SK-N-SH treated with all-trans-retinoic acid at 6 μM for 48 hours (cell line): ENCODE results near the gene GCHFR.

ENCODE experiments used
- ATAC-seq: fragments of 200-7000 bp; cut with Tn5 transposase; 3 replicates; pipeline ENCODE4 v1.9.1; 2020; ENCODE audit warnings: mild to moderate bottlenecking, moderate library complexity
- ARNTL ChIP-seq: fragments of 450-650 bp; formaldehyde crosslinking; IDR thresholded peaks from 2 replicates; pipeline ENCODE4 v1.5.0; 2020; ENCODE audit warnings: low read depth, mild to moderate bottlenecking, moderate library complexity, borderline replicate concordance
- BACH2 ChIP-seq: fragments of 250-450 bp; sonication (Bioruptor Pico); IDR thresholded peaks from 2 replicates; pipeline ENCODE4 v1.9.0; 2021; ENCODE audit warnings: mild to moderate bottlenecking, borderline replicate concordance
- CSDC2 ChIP-seq: fragments of 250-450 bp; sonication (Bioruptor Pico); IDR thresholded peaks from 2 replicates; pipeline ENCODE4 v1.5.0; 2020; ENCODE audit warnings: mild to moderate bottlenecking, moderate library complexity
- ESRRG ChIP-seq: fragments of 250-450 bp; sonication (Bioruptor Pico); IDR thresholded peaks from 2 replicates; pipeline ENCODE4 v1.6.1; 2021; ENCODE audit warnings: mild to moderate bottlenecking
- GLIS3 ChIP-seq: fragments of 250-450 bp; sonication (Bioruptor Pico); IDR thresholded peaks from 2 replicates; pipeline ENCODE4 v1.5.0; 2020; ENCODE audit warnings: mild to moderate bottlenecking, moderate library complexity
- OSR1 ChIP-seq: fragments of 250-450 bp; sonication (Bioruptor Pico); IDR thresholded peaks from 2 replicates; pipeline ENCODE4 v1.8.0; 2022; ENCODE audit warnings: moderate library complexity, mild to moderate bottlenecking, inconsistent platforms
- PATZ1 ChIP-seq: fragments of 250-450 bp; sonication (Bioruptor Pico); IDR thresholded peaks from 2 replicates; pipeline ENCODE4 v1.8.0; 2020; ENCODE audit warnings: mild to moderate bottlenecking, moderate library complexity, borderline replicate concordance
- PPARA ChIP-seq: fragments of 250-450 bp; sonication (Bioruptor Pico); IDR thresholded peaks from 2 replicates; pipeline ENCODE4 v1.5.0; 2020; ENCODE audit warnings: mild to moderate bottlenecking, borderline replicate concordance
- RARB ChIP-seq: fragments of 250-450 bp; sonication (Bioruptor Pico); IDR thresholded peaks from 2 replicates; pipeline ENCODE4 v1.8.0; 2021; ENCODE audit warnings: mild to moderate bottlenecking, moderate library complexity
- SNAI2 ChIP-seq: fragments of 250-450 bp; sonication (Bioruptor Pico); IDR thresholded peaks from 2 replicates; pipeline ENCODE4 v1.5.0; 2020; ENCODE audit warnings: mild to moderate bottlenecking, moderate library complexity
- TCF4 ChIP-seq: fragments of 250-450 bp; sonication (Bioruptor Pico); IDR thresholded peaks from 2 replicates; pipeline ENCODE4 v1.8.0; 2021; ENCODE audit warnings: mild to moderate bottlenecking, moderate library complexity, borderline replicate concordance
- TOX ChIP-seq: fragments of 250-450 bp; sonication (Bioruptor Pico); IDR thresholded peaks from 2 replicates; pipeline ENCODE4 v1.8.0; 2021; ENCODE audit warnings: mild to moderate bottlenecking, moderate library complexity, borderline replicate concordance
- TSHZ2 ChIP-seq: fragments of 250-450 bp; sonication (Bioruptor Pico); IDR thresholded peaks from 2 replicates; pipeline ENCODE4 v1.5.0; 2020; ENCODE audit warnings: mild to moderate bottlenecking, moderate library complexity
- ZFP3 ChIP-seq: fragments of 250-450 bp; sonication (Bioruptor Pico); IDR thresholded peaks from 2 replicates; pipeline ENCODE4 v1.5.0; 2020; ENCODE audit warnings: mild to moderate bottlenecking, moderate library complexity
- ZFP30 ChIP-seq: fragments of 450-650 bp; formaldehyde crosslinking; IDR thresholded peaks from 2 replicates; pipeline ENCODE4 v1.5.0; 2022; ENCODE audit warnings: mild to moderate bottlenecking, moderate library complexity
- ZNF70 ChIP-seq: fragments of 450-650 bp; formaldehyde crosslinking; IDR thresholded peaks from 2 replicates; pipeline ENCODE4 v1.5.0; 2020; ENCODE audit warnings: mild to moderate bottlenecking, moderate library complexity
- ZNF8 ChIP-seq: fragments of 450-650 bp; formaldehyde crosslinking; IDR thresholded peaks from 2 replicates; pipeline ENCODE4 v1.5.0; 2020; ENCODE audit warnings: mild to moderate bottlenecking, moderate library complexity
- TF ChIP-seq, protein P1 (sequence below): fragments of 250-450 bp; sonication (Bioruptor Pico); IDR thresholded peaks from 2 replicates; pipeline ENCODE4 v1.5.1; 2020; ENCODE audit warnings: low read depth, mild to moderate bottlenecking, moderate library complexity
- TF ChIP-seq, protein P2 (sequence below): fragments of 250-450 bp; sonication (Bioruptor Pico); IDR thresholded peaks from 2 replicates; pipeline ENCODE4 v1.8.0; 2021; ENCODE audit warnings: low read depth, mild to moderate bottlenecking, moderate library complexity, borderline replicate concordance
- TF ChIP-seq, protein P3 (sequence below): fragments of 250-450 bp; sonication (Bioruptor Pico); IDR thresholded peaks from 2 replicates; pipeline ENCODE4 v1.5.1; 2021; ENCODE audit warnings: mild to moderate bottlenecking, moderate library complexity

GCHFR gene

DNA sequence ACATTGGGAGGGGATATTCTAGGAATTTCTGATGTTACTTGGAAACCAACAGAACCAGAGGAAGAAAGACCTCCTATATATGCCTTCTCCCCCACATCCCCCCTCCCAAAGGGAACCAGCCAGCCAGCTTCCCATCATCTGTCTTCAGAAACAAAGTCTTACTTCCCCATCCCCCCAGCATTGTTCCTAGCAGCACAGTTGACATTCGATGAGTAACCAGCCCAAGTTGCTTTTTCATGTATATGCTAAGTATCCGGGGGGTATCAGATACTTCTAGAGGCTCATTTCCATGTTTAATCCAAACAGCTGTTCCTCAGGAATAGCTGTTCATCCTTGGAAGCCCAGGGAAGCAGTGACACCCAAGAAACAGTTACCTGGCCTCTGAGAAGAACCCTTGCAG is 24.8 kb upstream of the GCHFR start:
- no peak for TF ChIP-seq TCF4 (CRISPR knock-in tag)
- TF ChIP-seq SNAI2 (CRISPR knock-in tag): no peak
- TF ChIP-seq, protein P1, sequence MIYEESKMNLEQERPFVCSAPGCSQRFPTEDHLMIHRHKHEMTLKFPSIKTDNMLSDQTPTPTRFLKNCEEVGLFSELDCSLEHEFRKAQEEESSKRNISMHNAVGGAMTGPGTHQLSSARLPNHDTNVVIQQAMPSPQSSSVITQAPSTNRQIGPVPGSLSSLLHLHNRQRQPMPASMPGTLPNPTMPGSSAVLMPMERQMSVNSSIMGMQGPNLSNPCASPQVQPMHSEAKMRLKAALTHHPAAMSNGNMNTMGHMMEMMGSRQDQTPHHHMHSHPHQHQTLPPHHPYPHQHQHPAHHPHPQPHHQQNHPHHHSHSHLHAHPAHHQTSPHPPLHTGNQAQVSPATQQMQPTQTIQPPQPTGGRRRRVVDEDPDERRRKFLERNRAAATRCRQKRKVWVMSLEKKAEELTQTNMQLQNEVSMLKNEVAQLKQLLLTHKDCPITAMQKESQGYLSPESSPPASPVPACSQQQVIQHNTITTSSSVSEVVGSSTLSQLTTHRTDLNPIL (CRISPR knock-in tag): no peak
- TF ChIP-seq PATZ1 (CRISPR knock-in tag): no peak
- TF ChIP-seq GLIS3 (CRISPR knock-in tag): no peak
- TF ChIP-seq, protein P2, sequence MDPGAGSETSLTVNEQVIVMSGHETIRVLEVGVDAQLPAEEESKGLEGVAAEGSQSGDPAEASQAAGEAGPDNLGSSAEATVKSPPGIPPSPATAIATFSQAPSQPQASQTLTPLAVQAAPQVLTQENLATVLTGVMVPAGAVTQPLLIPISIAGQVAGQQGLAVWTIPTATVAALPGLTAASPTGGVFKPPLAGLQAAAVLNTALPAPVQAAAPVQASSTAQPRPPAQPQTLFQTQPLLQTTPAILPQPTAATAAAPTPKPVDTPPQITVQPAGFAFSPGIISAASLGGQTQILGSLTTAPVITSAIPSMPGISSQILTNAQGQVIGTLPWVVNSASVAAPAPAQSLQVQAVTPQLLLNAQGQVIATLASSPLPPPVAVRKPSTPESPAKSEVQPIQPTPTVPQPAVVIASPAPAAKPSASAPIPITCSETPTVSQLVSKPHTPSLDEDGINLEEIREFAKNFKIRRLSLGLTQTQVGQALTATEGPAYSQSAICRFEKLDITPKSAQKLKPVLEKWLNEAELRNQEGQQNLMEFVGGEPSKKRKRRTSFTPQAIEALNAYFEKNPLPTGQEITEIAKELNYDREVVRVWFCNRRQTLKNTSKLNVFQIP (CRISPR knock-in tag): no peak
- no peak for TF ChIP-seq PPARA (CRISPR knock-in tag)
- no peak for TF ChIP-seq ESRRG (CRISPR knock-in tag)
- no peak for TF ChIP-seq BACH2 (CRISPR knock-in tag)
- TF ChIP-seq ZFP30 (CRISPR knock-in tag): no peak
- TF ChIP-seq TSHZ2 (CRISPR knock-in tag): no peak
- no peak for TF ChIP-seq ZNF70
- no peak for TF ChIP-seq TOX (CRISPR knock-in tag)
- no peak for TF ChIP-seq ZFP3 (CRISPR knock-in tag)
- no peak for TF ChIP-seq CSDC2
- TF ChIP-seq OSR1: no peak
- TF ChIP-seq RARB: no peak
- no peak for ATAC-seq

DNA sequence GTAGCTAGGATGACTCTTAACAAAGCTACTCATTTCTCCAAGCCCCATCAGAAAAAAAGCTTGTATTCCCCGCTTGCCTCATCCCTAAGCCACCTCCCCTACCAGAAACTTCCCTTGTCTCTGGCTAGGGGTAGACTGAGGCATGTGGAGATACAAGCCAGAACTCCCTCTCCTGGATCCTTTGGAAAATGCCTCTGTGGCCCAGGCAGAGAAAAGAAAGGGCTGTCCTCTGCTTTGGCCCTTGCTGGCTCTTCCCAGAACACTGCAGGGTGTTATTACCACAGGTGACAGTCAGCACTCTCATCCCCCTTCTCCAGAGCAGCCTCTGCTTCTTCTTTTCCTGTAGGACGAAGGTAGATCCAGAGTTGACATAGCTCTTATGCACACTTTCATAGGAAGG is 24.0 kb upstream of the GCHFR start:
- no peak; the same call in 2 of the 3 replicates for ATAC-seq
- TF ChIP-seq, protein P3, sequence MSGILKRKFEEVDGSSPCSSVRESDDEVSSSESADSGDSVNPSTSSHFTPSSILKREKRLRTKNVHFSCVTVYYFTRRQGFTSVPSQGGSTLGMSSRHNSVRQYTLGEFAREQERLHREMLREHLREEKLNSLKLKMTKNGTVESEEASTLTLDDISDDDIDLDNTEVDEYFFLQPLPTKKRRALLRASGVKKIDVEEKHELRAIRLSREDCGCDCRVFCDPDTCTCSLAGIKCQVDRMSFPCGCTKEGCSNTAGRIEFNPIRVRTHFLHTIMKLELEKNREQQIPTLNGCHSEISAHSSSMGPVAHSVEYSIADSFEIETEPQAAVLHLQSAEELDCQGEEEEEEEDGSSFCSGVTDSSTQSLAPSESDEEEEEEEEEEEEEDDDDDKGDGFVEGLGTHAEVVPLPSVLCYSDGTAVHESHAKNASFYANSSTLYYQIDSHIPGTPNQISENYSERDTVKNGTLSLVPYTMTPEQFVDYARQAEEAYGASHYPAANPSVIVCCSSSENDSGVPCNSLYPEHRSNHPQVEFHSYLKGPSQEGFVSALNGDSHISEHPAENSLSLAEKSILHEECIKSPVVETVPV (CRISPR knock-in tag): no peak
- TF ChIP-seq RARB (no peak), TSHZ2 (CRISPR knock-in tag) (no peak), ZNF8 (no peak)
- TF ChIP-seq, all 23 proteins: peak for 0

- no peak for ATAC-seq
- TF ChIP-seq ZNF8: no peak
- TF ChIP-seq ARNTL (CRISPR knock-in tag): no peak
- TF ChIP-seq, protein P2 (CRISPR knock-in tag): no peak
- no peak for TF ChIP-seq BACH2 (CRISPR knock-in tag)
- TF ChIP-seq ESRRG (CRISPR knock-in tag): no peak
- no peak for TF ChIP-seq OSR1
- TF ChIP-seq, all 23 proteins: peak for 0
Measured at GRCh38 chr15:40743485-40743901, 20.4 kb upstream of the GCHFR start.
